Fibroblast of the conjunctiva (primary cell): ENCODE measurements around the gene OR2T11.
"Not testable (repeated sequence)": the region's sequence is repeated elsewhere in the genome, so short reads cannot be mapped to it uniquely, and the experiment has no call there.

ENCODE experiments used
- DNase-seq: peaks from one replicate; pipeline ENCODE4 v3.0.0-alpha.2; 2010; ENCODE audit warnings: low read depth

OR2T11 gene

DNA sequence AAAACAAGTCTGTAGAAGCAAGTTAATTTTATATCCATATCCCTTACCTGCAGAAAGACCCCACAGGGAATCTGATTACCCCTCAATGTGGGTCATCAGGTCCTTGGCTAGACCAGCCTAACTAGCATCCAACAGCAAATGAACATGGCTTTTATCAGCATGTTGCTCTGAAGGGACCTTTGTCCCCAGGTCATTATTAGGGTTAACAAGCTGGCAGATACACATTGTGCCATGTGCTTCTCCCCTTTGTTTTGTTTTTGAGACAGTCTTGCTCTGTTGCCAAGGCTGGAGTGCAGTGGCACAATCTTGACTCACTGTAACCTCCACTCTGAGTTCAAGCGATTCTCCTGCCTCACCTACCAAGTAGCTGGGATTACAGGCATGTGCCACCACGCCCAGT, at the start of gene OR2T11:
TSS of gene OR2T11 (minus strand) at position 101 of the 400 bp plus-strand sequence. CDS start 7,963 bp downstream, outside the sequence.
- not testable (repeated sequence) for DNase-seq

GRCh38 chr1:248681651-248682050, 46.8 kb upstream of the OR2T11 start:
- no peak for DNase-seq

GRCh38 chr1:248670003-248670402, 35.1 kb upstream of the OR2T11 start:
- DNase-seq = no peak

- not testable (repeated sequence) for DNase-seq
Observed at GRCh38 chr1:248663453-248664328, 28.8 kb upstream of the OR2T11 start.

GRCh38 chr1:248656797-248657196, 21.9 kb upstream of the OR2T11 start:
- DNase-seq = not testable (repeated sequence)

DNA sequence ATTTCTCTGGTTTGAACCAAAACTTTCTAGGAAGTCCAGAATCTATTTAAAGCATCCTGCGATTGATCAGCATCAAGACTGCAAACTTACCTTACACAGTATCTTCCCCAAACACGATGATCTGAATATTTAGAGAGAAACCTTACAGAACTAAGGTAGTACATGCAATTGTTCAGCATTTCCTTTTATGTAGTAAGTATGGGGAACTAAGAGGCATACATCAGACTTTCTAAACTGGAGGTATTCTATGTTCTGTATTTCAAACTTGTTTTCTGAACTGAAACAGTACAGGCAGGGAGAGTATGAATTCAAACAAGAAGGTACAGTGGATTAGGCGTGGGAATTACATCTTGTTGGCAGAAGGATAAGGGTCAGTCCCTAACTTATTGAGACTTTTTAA, 20.5 kb upstream of the OR2T11 start, which contains the start of gene OR2T27:
TSS of gene OR2T27 (minus strand) at position 175 of the 400 bp plus-strand sequence. CDS start 4,644 bp downstream, outside the sequence.
- not testable (repeated sequence) for DNase-seq

DNA sequence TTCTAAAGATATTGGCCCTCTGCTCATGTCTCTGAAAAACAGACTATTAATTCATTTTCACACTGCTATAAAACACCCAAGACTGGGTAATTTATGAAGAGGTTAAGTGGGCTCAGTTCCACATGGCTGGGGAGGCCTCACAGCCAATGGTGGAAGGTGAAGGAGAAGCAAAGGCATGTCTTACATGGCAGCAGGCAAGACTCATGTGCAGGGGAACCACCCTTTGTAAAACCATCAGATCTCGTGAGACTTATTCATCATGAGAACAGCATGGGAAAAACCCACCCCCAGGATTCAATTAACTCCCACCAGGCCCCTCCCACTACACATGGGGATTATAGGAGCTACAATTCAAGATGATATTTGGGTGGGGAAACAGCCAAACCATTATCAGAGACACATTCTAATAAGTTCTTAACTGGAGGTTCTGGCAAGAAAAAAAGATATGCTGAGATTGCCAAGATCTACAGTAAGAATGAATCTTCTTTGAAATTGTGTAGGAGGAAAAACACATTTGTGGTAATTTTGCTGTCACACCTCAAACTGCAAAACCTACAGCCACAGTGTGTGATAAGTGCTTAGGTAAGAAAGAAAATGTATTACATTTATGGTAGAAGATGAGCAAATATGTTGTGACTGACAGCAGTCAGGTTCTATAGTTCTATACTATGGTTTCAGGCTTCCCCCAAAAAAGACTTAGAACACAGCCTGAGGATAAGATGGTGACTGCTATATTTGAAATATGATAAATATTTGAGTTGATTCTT, 14.1 kb upstream of the OR2T11 start:
- DNase-seq = not testable (repeated sequence)

DNA sequence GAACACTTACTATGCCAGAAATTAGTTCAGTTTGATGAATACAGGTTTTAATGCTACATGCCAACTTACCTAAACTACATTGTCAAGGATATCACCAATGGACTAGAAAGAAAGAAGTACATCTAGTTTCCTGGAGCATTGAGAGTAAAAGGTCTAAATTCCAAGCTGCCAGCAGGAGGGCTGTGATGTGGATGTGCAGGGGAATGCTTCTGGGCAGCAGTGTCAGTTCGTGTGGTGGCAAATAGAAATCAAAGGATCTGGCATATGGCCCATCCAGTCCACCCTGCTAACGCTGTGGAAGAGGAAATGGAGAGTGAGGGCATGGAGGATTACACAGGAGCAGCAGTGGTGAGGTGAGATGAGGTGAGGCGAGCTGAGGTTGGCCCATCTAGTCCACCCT, 10.3 kb upstream of the OR2T11 start, which contains the start of gene OR2T35:
TSS of gene OR2T35 (minus strand) at position 101 of the 400 bp plus-strand sequence. CDS start 6,020 bp downstream, outside the sequence.
- not testable (repeated sequence) for DNase-seq

DNA sequence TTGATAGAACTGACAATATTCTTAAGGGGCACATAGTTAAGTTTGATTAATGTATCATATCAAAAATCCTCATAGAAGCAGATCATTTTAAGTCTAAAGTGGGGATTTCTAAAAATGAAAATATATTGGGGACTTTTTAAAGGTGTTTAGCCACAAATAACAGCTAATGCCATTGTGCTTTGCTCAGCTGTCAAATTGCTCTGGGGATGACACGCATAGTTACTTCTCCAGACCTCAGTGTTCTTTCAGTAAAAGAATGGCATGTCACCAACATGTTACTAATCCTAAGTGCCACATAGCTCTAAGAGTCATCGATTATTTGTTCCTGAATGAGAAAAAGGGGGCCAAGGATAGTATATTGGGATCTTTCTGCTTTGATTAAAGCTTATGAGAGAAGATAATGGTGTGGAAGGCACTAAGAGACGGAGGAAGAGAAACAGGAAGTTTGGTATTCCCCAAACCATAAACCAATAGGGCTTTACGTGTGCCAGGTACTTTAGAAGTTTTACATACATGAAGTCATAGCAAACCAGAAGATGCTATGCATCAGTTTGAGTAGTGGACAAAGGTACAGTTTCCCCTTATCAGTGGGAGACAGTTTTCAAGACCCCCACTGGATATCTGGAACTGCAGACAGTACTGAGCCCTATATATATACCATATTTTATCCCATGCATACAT, 8.2 kb upstream of the OR2T11 start:
- not testable (repeated sequence) for DNase-seq

- not testable (repeated sequence) for DNase-seq
Observed at GRCh38 chr1:248641583-248641982, 6.7 kb upstream of the OR2T11 start.

- DNase-seq = not testable (repeated sequence)
Observed at GRCh38 chr1:248640906-248641305, 6.0 kb upstream of the OR2T11 start.

- not testable (repeated sequence) for DNase-seq
Observed at GRCh38 chr1:248639652-248640051, 4.8 kb upstream of the OR2T11 start.

DNA sequence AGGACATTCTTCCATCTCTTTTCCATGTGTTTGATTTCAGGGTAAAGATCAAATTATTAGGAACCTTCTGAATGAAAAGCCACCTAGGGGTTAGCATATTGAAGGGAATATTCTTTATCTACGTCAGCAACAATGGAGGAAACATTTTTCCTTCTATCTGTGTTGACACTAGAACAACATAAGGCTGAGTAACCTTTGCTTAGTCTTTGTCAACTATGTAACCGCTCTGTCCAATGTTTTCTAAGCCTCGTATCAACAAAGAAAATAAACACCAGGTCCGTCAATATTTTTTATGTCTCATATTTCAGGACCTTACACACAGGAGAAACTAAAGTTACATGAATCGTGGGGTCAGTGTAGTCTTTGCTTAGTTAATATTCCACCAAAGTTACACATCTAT, 1.7 kb upstream of the OR2T11 start:
- not testable (repeated sequence) for DNase-seq

DNA sequence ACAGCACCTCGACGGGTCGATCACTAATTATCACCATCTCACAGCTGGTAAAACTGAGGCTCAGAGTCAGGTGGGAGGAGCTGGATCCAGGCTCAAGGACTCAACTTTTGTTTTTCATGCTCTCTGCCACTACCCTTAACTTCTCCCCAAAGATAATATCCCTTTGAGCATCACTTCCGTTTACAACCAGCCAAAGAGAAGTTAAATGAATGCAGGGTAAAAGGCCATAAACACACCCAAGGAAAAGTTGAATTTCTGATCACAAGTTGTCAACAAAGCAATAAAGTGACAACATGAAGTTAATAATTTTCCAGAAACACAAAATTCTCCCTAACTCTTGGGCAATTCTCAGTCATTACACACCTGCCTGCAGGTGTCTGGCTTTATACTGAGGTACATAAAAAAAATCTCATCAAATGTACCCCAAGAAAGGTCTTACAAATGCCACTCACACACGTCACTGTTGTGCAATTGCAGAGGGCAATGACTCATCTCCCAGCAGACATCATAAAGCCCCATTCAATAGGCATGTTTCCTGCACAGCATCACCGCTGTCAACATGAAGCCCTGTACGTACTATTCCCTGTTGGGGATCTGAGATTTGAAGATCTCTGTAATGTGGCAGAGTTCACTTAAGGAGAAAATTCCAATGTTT, 3.4 kb downstream of the OR2T11 start:
- no peak for DNase-seq

- no peak for DNase-seq
Observed at GRCh38 chr1:248630551-248630950, 4.3 kb downstream of the OR2T11 start.

DNA sequence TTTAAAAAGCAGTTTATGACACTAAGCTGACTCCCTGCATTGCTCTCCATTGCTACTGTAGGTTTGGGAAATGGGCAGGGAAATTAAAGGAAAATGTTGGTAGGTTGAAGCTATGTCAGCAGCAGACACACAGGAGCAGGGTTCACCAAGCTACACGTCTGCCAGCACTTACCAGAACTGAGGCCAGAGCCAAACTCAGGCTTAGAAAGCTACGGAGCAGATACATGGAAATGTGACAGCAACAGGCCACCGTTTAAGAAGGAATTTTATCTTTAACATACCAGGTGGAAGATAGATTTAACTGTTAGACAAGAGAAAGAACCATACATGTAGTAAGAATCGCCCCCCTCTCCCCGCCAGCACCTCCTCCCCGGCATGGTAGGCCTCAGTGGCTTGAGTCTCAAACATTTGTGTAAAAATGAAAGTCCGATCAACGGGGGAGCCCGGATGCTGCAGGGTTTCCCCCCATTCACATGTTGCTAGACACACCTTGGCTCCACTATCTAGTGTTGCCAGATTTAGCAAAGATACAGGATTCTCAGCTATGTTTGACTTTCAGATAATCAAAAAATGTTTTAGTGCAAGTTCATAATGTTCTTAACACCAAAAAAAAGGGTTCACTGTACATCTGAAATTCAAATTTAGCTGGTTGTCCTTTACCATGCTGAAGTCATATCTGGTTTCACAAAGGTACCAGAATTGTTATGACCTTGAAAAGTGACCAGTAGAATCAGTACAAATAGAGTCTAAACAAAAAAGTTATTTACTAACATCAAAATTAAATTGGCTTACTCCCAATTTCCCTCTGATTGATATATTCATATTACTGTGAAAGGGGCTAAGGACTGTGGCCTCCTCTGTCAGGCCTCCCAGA, 6.7 kb downstream of the OR2T11 start:
- DNase-seq = no peak

- DNase-seq = no peak
Observed at GRCh38 chr1:248625971-248626370, 8.9 kb downstream of the OR2T11 start.

DNA sequence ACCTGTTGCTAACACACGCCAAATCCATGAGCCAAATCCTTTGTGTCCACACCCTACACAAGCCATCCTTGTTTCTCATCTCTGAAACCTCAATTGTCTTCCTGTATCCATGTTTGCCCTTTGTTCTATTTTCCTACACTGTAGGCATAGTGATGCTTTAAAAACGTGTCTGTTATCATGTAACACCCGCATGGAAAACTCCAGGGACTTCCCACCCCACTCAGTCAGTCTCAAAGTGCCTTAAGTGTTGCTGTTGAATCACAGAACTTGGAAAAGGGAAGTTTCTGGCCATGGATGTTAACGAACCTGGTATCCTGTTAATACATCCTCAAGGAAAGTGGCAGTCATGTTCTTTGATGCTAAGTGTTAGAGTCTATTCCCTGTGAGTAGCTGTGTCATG, 9.7 kb downstream of the OR2T11 start:
- DNase-seq = no peak

GRCh38 chr1:248622570-248623001, 12.3 kb downstream of the OR2T11 start:
- no peak for DNase-seq

GRCh38 chr1:248621770-248622169, 13.1 kb downstream of the OR2T11 start:
- no peak for DNase-seq
